Keratinocyte (primary cell): ENCODE measurements around the gene IFIT2. TPM values are rescaled to one million over a fixed set of nuclear protein-coding genes. Genes with fewer than 3 reads are reported as not detected.

Source experiments
- DNase-seq: peaks from one replicate; pipeline ENCODE4 v3.0.0-alpha.2; 2011; ENCODE audit warnings: low read depth, missing footprints, low spot score
- FAIRE-seq: peaks from 2 replicates; lab custom pipeline; 2011; peaks lifted over from hg19 to GRCh38; lab: Jason Lieb, UNC
- H2AFZ ChIP-seq: 2 replicates; pipeline ENCODE4 v1.6.0; 2012; ENCODE audit warnings: low read length, control low read depth, inconsistent platforms; ENCODE audit not compliant: control insufficient read depth
- H3K27ac ChIP-seq: 2 replicates; pipeline ENCODE4 v1.5.1; 2011; ENCODE audit warnings: low read length; ENCODE audit not compliant: control insufficient read depth, insufficient read depth
- H3K27me3 ChIP-seq: 3 replicates; pipeline ENCODE4 v1.6.0; 2011; ENCODE audit warnings: low read length; ENCODE audit not compliant: control insufficient read depth, insufficient read depth; ENCODE audit errors: extremely low read depth
- H3K36me3 ChIP-seq, 2 experiments: 2 replicates in 1 of 2; 3 replicates in 1 of 2; pipeline ENCODE4 v1.5.1; 2011; ENCODE audit warnings: low read length in 2 of 2, mild to moderate bottlenecking in 1 of 2; ENCODE audit not compliant: control insufficient read depth in 2 of 2, insufficient read depth in 2 of 2; ENCODE audit errors: extremely low read depth in 1 of 2
- H3K4me1 ChIP-seq: 3 replicates; pipeline ENCODE4 v1.5.1; 2011; ENCODE audit warnings: low read length; ENCODE audit not compliant: control insufficient read depth, insufficient read depth; ENCODE audit errors: extremely low read depth
- H3K4me2 ChIP-seq: 3 replicates; pipeline ENCODE4 v1.6.0; 2011; ENCODE audit warnings: low read depth, low read length; ENCODE audit not compliant: control insufficient read depth, insufficient read depth; ENCODE audit errors: extremely low read depth
- H3K4me3 ChIP-seq, 3 experiments: fragments of 200-600 bp in 1 of 3; sonication (generic) in 1 of 3; 2 replicates in 2 of 3; 3 replicates in 1 of 3; pipeline ENCODE4 v1.5.1; 2011 to 2016; ENCODE audit warnings: low read length in 3 of 3, mild to moderate bottlenecking in 3 of 3, control low read depth in 2 of 3, inconsistent platforms in 1 of 3, low read depth in 1 of 3, mixed read lengths in 1 of 3, mixed run types in 1 of 3, moderate library complexity in 1 of 3; ENCODE audit not compliant: control insufficient read depth in 2 of 3, insufficient read depth in 2 of 3; ENCODE audit errors: extremely low read depth in 1 of 3
- H3K79me2 ChIP-seq: 2 replicates; pipeline ENCODE4 v1.6.0; 2012; ENCODE audit warnings: low read length; ENCODE audit not compliant: control insufficient read depth, insufficient read depth
- H3K9ac ChIP-seq: 3 replicates; pipeline ENCODE4 v1.6.0; 2011; ENCODE audit warnings: low read length; ENCODE audit not compliant: control insufficient read depth, insufficient read depth; ENCODE audit errors: extremely low read depth
- H3K9me1 ChIP-seq: 3 replicates; pipeline ENCODE4 v1.6.0; 2011; ENCODE audit warnings: low read length; ENCODE audit not compliant: control insufficient read depth, insufficient read depth; ENCODE audit errors: extremely low read depth
- H3K9me3 ChIP-seq: 2 replicates; pipeline ENCODE4 v1.5.1; 2012; ENCODE audit warnings: low read depth, low read length; ENCODE audit not compliant: control insufficient read depth
- H4K20me1 ChIP-seq: 3 replicates; pipeline ENCODE4 v1.6.0; 2011; ENCODE audit warnings: low read length; ENCODE audit not compliant: control insufficient read depth, insufficient read depth; ENCODE audit errors: extremely low read depth
- EZH2 ChIP-seq: IDR thresholded peaks from one replicate; pipeline ENCODE4 v1.6.1; 2012; ENCODE audit warnings: inconsistent platforms, mild to moderate bottlenecking, low read length, moderate library complexity
- dilution Hi-C: fragments of 300-500 bp; cut with MboI; formaldehyde crosslinking; loops from one replicate; pipeline ENCODE4 v1.7.0; 2020; ENCODE audit warnings: low sequenced_read_pairs; ENCODE audit not compliant: extremely low pct_ligation_motif_present
- polyA plus RNA-seq, 5 experiments: library from polyadenylated mRNA; depleted of rRNA in 3 of 5; stranded (reverse) in 3 of 5; stranded (forward) in 1 of 5; unstranded in 1 of 5; fragments of >200 nt; gene quantifications; 1 replicate in 1 of 5; 2 replicates in 3 of 5; 3 replicates in 1 of 5; pipeline versions ENCODE4 v1.2.1 to v1.2.3, GENCODE V29; 2011 to 2012; ENCODE audit warnings: missing spikeins in 2 of 5, low read depth in 1 of 5, low replicate concordance in 1 of 5
- TF ChIP-seq, protein P1 (sequence below), 3 experiments: IDR thresholded peaks in 1 of 3; conservative IDR thresholded peaks in 1 of 3; optimal IDR thresholded peaks in 1 of 3; 2 replicates in 2 of 3; 3 replicates in 1 of 3; pipeline versions ENCODE3 to v1.5.1; 2011; ENCODE audit warnings: low read length in 3 of 3, mild to moderate bottlenecking in 3 of 3, moderate library complexity in 2 of 3, control low read depth in 1 of 3, inconsistent platforms in 1 of 3; ENCODE audit not compliant: insufficient read depth in 2 of 3; ENCODE audit errors: extremely low read depth in 1 of 3

Gene IFIT2
- polyA plus RNA-seq, 1 donor (not counting 4 experiments of a cell fraction or from before 2014, with no cell fraction given), result 3.9 TPM

DNA sequence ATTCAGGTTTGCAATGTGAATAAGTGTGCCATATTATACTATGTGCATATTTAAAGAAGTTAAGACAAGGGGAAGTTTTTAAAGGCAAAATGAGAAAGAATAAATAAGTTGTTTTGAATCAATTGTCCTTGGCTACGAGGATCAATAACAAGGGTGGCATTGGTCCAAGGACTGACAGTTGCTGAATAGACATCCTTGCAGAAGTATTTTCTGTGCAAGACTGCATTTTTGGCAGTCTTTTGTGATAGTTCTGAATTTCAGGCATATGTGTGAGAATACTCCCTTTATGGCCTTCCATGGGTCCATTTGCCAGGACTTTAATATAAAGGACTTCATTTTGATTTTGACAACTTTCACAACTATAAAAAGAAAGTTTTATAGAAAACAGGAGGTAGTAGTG, 44.9 kb upstream of the IFIT2 start:
- Histone ChIP-seq H3K9me3 (no peaks in the 10 kb centered on the region), H3K4me1 (peaks cover 16% of the 10 kb centered on the region), H3K27me3 (no peaks in the 10 kb centered on the region), H3K27ac (no peak overlapping the region), H3K79me2 (no peaks in the 10 kb centered on the region), H3K9me1 (no peaks in the 10 kb centered on the region), H3K4me3 (no peak overlapping the region), H3K9ac (no peak overlapping the region), H4K20me1 (no peaks in the 10 kb centered on the region), H3K4me2 (no peak overlapping the region), H3K36me3 (no peaks in the 10 kb centered on the region), H2AFZ (no peak overlapping the region)
- no peak for TF ChIP-seq EZH2
- TF ChIP-seq, protein P1, sequence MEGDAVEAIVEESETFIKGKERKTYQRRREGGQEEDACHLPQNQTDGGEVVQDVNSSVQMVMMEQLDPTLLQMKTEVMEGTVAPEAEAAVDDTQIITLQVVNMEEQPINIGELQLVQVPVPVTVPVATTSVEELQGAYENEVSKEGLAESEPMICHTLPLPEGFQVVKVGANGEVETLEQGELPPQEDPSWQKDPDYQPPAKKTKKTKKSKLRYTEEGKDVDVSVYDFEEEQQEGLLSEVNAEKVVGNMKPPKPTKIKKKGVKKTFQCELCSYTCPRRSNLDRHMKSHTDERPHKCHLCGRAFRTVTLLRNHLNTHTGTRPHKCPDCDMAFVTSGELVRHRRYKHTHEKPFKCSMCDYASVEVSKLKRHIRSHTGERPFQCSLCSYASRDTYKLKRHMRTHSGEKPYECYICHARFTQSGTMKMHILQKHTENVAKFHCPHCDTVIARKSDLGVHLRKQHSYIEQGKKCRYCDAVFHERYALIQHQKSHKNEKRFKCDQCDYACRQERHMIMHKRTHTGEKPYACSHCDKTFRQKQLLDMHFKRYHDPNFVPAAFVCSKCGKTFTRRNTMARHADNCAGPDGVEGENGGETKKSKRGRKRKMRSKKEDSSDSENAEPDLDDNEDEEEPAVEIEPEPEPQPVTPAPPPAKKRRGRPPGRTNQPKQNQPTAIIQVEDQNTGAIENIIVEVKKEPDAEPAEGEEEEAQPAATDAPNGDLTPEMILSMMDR (optimal IDR thresholded peaks at IDR 0.05 in 1 of 3, IDR thresholded peaks at IDR 0.05 in 1 of 3, conservative IDR thresholded peaks at IDR 0.05 in 1 of 3; ENCODE audit: extremely low read depth in 1 of 3, insufficient read depth in 2 of 3, low read length in 3 of 3), result no peak
- dilution Hi-C loops, result no loop called here
- no peak for FAIRE-seq
- no peak for DNase-seq

DNA sequence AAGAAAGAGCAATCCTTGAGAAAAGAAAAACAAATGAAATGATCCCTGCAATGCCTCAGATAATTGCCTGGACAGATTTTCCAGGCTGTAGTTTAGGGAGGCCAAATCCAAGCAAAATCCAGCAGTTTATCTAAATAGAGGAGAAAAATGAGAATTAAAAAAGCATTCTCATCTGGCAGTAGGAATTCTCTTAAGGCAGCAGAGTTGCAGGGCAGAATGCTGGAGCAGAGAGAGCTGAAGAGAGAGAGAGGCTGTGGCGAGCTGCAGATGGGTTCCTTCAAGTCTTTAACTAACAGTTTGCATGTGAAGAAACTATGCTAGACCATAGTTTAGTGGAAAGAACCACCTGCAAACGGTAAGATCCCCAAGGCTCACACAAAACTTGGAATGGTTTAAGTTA, 44.3 kb upstream of the IFIT2 start:
- no peaks in the 10 kb centered on the region for H3K79me2 ChIP-seq
- TF ChIP-seq, protein P1 (optimal IDR thresholded peaks at IDR 0.05 in 1 of 3, IDR thresholded peaks at IDR 0.05 in 1 of 3, conservative IDR thresholded peaks at IDR 0.05 in 1 of 3; ENCODE audit: extremely low read depth in 1 of 3, insufficient read depth in 2 of 3, low read length in 3 of 3), result no peak
- TF ChIP-seq EZH2, result no peak
- H3K9me3 ChIP-seq, result no peaks in the 10 kb centered on the region
- H3K27me3 ChIP-seq, result no peaks in the 10 kb centered on the region
- dilution Hi-C loops, result no loop called here
- no peaks in the 10 kb centered on the region for H3K9me1 ChIP-seq
- H3K9ac ChIP-seq, result no peak overlapping the region
- H2AFZ ChIP-seq, result no peak overlapping the region
- H3K4me3 ChIP-seq, result no peak overlapping the region
- no peaks in the 10 kb centered on the region for H4K20me1 ChIP-seq
- H3K27ac ChIP-seq, result no peak overlapping the region
- H3K4me2 ChIP-seq, result no peak overlapping the region
- H3K4me1 ChIP-seq, result peaks cover 22% of the 10 kb centered on the region
- no peak for FAIRE-seq
- no peak for DNase-seq
- no peaks in the 10 kb centered on the region for H3K36me3 ChIP-seq
